ENCODE data around the gene ABCA5. TPM values are rescaled to one million over a fixed set of nuclear protein-coding genes. Genes with fewer than 3 reads are reported as not detected.

Gene ABCA5
- total and polyA plus RNA-seq, 10 of the 15 experiments (the other 5 are each of a cell fraction or from before 2014, with no cell fraction given) = 11.8 to 31.1 (median 18.1) TPM

GRCh38 chr17:69246202-69246601 is 80.7 kb downstream of the ABCA5 start:
- WGBS (ENCODE audit: insufficient coverage, insufficient replicate concordance, low lambda C conversion rate, missing lambda C conversion rate) = 47% methylated on average over 1 of the region's 1 CpG
- RAD21 ChIA-PET (ENCODE audit: unreplicated experiment) = interaction anchor here (1.0 to 2.5 kb wide), 8 partner anchors 9 to 474 kb away, joined by 3 to 13 read pairs (median 4); no protein-coding TSS in a partner anchor
- Histone ChIP-seq H3K9ac (ENCODE audit: control insufficient read depth, insufficient read depth, low read length) (no peak overlapping the region), H3K27me3 (replicated peaks in 1 of 2; ENCODE audit: control insufficient read depth in 2 of 2, insufficient read depth in 2 of 2, low read length in 1 of 2) (no peaks in the 10 kb centered on the region), H3K4me3 (no peak overlapping the region), H2AFZ (ENCODE audit: control insufficient read depth, low read depth, low read length) (no peak overlapping the region), H3K36me3 (ENCODE audit: control insufficient read depth in 2 of 2, insufficient read depth in 2 of 2, low read length in 1 of 2) (peaks cover 0 to 6% of the 10 kb centered on the region in 2 experiments; a peak in 1 of 4 replicates), H4K20me1 (ENCODE audit: control insufficient read depth, insufficient read depth) (no peaks in the 10 kb centered on the region), H3K4me1 (ENCODE audit: control insufficient read depth, insufficient read depth, low read length) (no peaks in the 10 kb centered on the region), H3K4me2 (ENCODE audit: control insufficient read depth, insufficient read depth) (no peak overlapping the region; the same call in 1 of the 2 replicates), H3K9me3 (replicated peaks; ENCODE audit: control insufficient read depth, insufficient read depth, low read length) (no peaks in the 10 kb centered on the region), H3K27ac (ENCODE audit: control insufficient read depth, insufficient read depth) (peak overlapping the region; percentile 4; the same call in 1 of the 2 replicates), H3K79me2 (ENCODE audit: control insufficient read depth, insufficient read depth, low read length) (no peaks in the 10 kb centered on the region)
- CTCF ChIA-PET = interaction anchor here (0.6 to 7.3 kb wide), 13 partner anchors 8 to 1080 kb away, joined by 3 to 90 read pairs (median 7); no protein-coding TSS in a partner anchor
- ATAC-seq (no peak), FAIRE-seq (no peak), DNase-seq (ENCODE audit: low read depth, low spot score) (no peak)
- SMC1A ChIA-PET (ENCODE audit: uncharacterized antibody, unreplicated experiment) = interaction anchor here (1.0 to 3.1 kb wide), 6 partner anchors 13 to 475 kb away, joined by 3 to 26 read pairs (median 10); no protein-coding TSS in a partner anchor
- intact Hi-C loops (cut with micrococcal nuclease; ENCODE audit: unreplicated experiment) (loop anchor here (5.0 kb wide), 1 partner anchor 274 kb away; no protein-coding TSS in a partner anchor), in situ Hi-C loops (cut with MboI) (loop anchor here (10.0 kb wide), 1 partner anchor 711 kb away; no protein-coding TSS in a partner anchor)
- POLR2A ChIA-PET = no interaction called here
- TF ChIP-seq ZZZ3 (IDR thresholded peaks at IDR 0.05; ENCODE audit: control insufficient read depth, insufficient read length, low read depth) = no peak
- TF ChIP-seq RFX5 (IDR thresholded peaks at IDR 0.05; ENCODE audit: low read depth, low read length) = no peak
- TF ChIP-seq SMC3 (IDR thresholded peaks at IDR 0.05; ENCODE audit: borderline replicate concordance, low read length) = no peak
- no peak for TF ChIP-seq ZBTB11 (CRISPR knock-in tag; IDR thresholded peaks at IDR 0.05)
- TF ChIP-seq MLLT1 (IDR thresholded peaks at IDR 0.05) = no peak
- no peak for TF ChIP-seq IKZF2 (IDR thresholded peaks at IDR 0.05)
- TF ChIP-seq FOXM1 (IDR thresholded peaks at IDR 0.05; ENCODE audit: low read depth, low read length) = no peak
- TF ChIP-seq GABPA (IDR thresholded peaks at IDR 0.05; ENCODE audit: low read depth) = no peak
- TF ChIP-seq ZSCAN29 (IDR thresholded peaks at IDR 0.05) = no peak
- no TSS peak for BruUV-seq (replicated peaks)

Measured in GM12878 (cell line).